Thoracic aorta (tissue), 2 donors: Measurements from ENCODE around the gene MUC5B. TPM values are rescaled to one million over a fixed set of nuclear protein-coding genes. Genes with fewer than 3 reads are reported as not detected.

Experiments
- ATAC-seq: fragments of 150-250 bp; one replicate; pipeline ENCODE4 v1.8.0; 2017; ENCODE audit warnings: low read depth; ENCODE audit not compliant: insufficient number of reproducible peaks, low FRiP score
- DNase-seq: peaks from one replicate; pipeline ENCODE4 v3.0.0-alpha.2; 2020; ENCODE audit warnings: low spot score
- H3K27ac ChIP-seq, 2 donors: fragments of 200-600 bp; sonication (generic); 1 replicate in 1 of 2; 2 replicates in 1 of 2; pipeline ENCODE4 v1.5.1; 2016; ENCODE audit warnings: mild to moderate bottlenecking in 2 of 2, moderate library complexity in 2 of 2
- H3K27me3 ChIP-seq: fragments of 200-600 bp; sonication (generic); replicated peaks from 2 replicates; pipeline ENCODE4 v1.6.0; 2016; ENCODE audit warnings: mild to moderate bottlenecking; ENCODE audit not compliant: insufficient read depth
- H3K36me3 ChIP-seq: fragments of 200-600 bp; sonication (generic); one replicate; pipeline ENCODE4 v1.5.1; 2016
- H3K4me1 ChIP-seq, 2 donors: fragments of 200-600 bp; sonication (generic); 1 replicate in 1 of 2; 2 replicates in 1 of 2; pipeline versions ENCODE4 v1.5.1 to v1.6.0; 2016; ENCODE audit warnings: low read depth in 2 of 2, mild to moderate bottlenecking in 1 of 2; ENCODE audit not compliant: control insufficient read depth in 1 of 2
- H3K4me3 ChIP-seq: fragments of 200-600 bp; sonication (generic); 2 replicates; pipeline ENCODE4 v1.5.1; 2016; ENCODE audit warnings: mild to moderate bottlenecking
- H3K9me3 ChIP-seq: fragments of 200-600 bp; sonication (generic); 2 replicates; pipeline ENCODE4 v1.5.1; 2016
- total RNA-seq, 2 donors: library from RNA; depleted of rRNA; stranded (reverse); fragments of >200 nt; gene quantifications; one replicate each; pipeline versions ENCODE4 v1.1.0 to v1.2.3, GENCODE V29; 2016
- TF ChIP-seq, protein P1 (sequence below): fragments of 200-600 bp; sonication (generic); IDR thresholded peaks from one replicate; pipeline ENCODE4 v1.5.1; 2019; ENCODE audit warnings: antibody characterized with exemption

MUC5B gene
- total RNA-seq, 2 donors from 2014 or later: not detected

DNA sequence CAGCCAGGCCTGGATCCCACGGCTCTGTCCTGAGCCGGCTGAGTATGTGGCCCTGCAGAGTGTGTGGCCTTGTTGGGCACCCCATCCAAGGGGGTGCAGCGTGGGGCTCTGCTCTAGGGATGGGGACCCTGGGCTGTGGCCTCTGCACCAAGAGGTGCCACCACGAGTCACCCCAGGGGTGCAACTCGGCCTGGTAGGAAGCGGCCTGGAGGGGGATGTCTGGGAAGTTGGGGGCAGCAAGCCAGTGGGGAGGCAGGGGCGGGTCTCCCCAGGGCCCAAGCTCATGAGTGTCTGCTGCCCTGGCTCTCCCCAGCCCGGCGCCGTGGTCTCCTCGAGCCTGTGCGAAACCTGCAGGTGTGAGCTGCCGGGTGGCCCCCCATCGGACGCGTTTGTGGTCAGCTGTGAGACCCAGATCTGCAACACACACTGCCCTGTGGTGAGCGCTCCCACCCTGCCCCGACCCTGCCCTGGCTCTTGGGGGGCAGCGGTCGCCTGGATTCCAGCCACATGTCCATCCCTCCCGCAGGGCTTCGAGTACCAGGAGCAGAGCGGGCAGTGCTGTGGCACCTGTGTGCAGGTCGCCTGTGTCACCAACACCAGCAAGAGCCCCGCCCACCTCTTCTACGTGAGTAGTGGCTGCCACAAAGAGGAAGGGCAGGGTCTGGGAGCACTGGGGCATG, 24.2 kb upstream of the MUC5B start:
- Histone ChIP-seq H3K36me3 (no peaks in the 10 kb centered on the region), H3K4me3 (no peak overlapping the region), H3K4me1 (no peaks in the 10 kb centered on the region), H3K27ac (no peak overlapping the region), H3K27me3 (no peaks in the 10 kb centered on the region), H3K9me3 (no peaks in the 10 kb centered on the region)
- TF ChIP-seq, protein P1, sequence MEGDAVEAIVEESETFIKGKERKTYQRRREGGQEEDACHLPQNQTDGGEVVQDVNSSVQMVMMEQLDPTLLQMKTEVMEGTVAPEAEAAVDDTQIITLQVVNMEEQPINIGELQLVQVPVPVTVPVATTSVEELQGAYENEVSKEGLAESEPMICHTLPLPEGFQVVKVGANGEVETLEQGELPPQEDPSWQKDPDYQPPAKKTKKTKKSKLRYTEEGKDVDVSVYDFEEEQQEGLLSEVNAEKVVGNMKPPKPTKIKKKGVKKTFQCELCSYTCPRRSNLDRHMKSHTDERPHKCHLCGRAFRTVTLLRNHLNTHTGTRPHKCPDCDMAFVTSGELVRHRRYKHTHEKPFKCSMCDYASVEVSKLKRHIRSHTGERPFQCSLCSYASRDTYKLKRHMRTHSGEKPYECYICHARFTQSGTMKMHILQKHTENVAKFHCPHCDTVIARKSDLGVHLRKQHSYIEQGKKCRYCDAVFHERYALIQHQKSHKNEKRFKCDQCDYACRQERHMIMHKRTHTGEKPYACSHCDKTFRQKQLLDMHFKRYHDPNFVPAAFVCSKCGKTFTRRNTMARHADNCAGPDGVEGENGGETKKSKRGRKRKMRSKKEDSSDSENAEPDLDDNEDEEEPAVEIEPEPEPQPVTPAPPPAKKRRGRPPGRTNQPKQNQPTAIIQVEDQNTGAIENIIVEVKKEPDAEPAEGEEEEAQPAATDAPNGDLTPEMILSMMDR: no peak
- no peak for DNase-seq
- no peak for ATAC-seq

DNA sequence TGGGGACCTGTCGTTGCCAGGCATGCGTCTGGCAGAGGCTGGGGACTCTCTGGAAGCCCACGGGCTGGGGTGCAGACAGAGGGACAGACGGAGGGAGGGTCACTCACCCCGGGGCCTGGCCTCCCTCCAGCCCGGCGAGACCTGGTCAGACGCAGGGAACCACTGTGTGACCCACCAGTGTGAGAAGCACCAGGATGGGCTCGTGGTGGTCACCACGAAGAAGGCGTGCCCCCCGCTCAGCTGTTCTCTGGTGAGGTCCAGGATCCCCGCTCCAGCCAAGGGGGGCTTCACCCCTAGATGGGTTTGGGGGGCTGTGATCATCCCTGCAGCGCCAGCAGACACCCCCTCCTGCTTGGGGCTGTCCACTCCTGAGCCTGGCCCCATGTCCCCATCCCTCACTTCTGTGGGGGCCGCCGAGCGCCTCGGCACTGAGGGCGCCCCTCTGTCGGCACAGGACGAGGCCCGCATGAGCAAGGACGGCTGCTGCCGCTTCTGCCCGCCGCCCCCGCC, 23.6 kb upstream of the MUC5B start:
- H3K36me3 ChIP-seq: no peaks in the 10 kb centered on the region
- TF ChIP-seq, protein P1: no peak
- H3K9me3 ChIP-seq: no peaks in the 10 kb centered on the region
- DNase-seq (no peak), ATAC-seq (no peak)
- no peaks in the 10 kb centered on the region for H3K4me1 ChIP-seq
- no peak overlapping the region for H3K27ac ChIP-seq
- H3K27me3 ChIP-seq: no peaks in the 10 kb centered on the region
- no peak overlapping the region for H3K4me3 ChIP-seq

DNA sequence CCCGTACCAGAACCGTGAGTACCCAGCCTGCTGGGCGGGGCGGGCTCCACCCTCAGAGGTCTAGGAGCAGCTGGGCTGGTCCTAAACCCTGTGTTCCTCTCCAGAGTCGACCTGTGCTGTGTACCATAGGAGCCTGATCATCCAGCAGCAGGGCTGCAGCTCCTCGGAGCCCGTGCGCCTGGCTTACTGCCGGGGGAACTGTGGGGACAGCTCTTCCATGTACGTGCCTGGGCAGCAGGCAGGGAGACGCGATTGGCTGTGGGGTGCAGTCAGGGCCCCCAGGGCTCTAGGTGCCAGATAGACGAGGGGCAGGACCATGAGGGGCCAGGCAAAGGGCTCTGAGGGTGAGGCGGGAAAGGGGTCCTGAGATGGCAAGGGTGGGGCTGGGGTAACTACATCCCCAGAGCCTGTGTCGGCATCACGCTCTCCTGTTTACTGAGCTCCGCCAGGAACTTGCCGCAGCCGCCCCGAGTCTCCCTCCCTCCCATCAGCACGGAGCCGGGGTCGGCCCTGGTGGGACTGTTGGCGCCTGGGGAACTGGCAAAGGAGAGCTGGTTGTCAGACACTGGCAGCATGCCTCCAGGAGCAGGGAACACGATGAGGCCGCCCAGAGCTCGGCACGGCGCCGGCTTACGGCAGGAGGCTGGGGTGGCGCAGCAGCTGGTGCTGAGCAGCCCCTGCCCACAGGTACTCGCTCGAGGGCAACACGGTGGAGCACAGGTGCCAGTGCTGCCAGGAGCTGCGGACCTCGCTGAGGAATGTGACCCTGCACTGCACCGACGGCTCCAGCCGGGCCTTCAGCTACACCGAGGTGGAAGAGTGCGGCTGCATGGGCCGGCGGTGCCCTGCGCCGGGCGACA, 22.9 kb upstream of the MUC5B start:
- H3K4me3 ChIP-seq: no peak overlapping the region
- H3K9me3 ChIP-seq: no peaks in the 10 kb centered on the region
- DNase-seq (no peak), ATAC-seq (no peak)
- H3K27ac ChIP-seq: no peak overlapping the region
- H3K36me3 ChIP-seq: no peaks in the 10 kb centered on the region
- no peaks in the 10 kb centered on the region for H3K4me1 ChIP-seq
- no peaks in the 10 kb centered on the region for H3K27me3 ChIP-seq
- TF ChIP-seq, protein P1: no peak

DNA sequence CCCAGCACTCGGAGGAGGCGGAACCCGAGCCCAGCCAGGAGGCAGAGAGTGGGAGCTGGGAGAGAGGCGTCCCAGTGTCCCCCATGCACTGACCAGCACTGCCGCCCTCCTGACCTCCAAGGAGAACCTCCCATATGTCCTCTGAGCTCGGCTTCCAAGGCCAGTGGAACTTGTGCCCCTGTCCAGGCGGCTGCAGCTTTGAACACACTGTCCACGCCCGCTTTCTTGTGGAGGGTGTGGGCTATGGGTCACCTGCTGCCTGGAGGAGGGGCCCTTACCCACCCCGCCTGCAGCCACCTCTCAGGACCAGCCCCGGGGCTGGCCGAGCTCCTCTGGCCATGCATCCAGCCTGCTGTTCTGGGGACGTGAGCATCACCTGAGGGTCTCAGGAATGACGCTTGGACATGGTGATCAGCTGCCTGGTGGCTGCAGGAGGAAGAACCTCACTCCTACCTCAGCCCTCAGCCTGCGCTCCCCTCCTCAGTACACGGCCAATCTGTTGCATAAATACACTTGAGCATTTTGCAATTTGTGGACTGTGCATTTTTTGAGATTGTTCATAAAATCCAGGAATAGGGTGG, 22.2 kb upstream of the MUC5B start:
- H3K4me1 ChIP-seq: no peaks in the 10 kb centered on the region
- no peaks in the 10 kb centered on the region for H3K9me3 ChIP-seq
- H3K4me3 ChIP-seq: no peak overlapping the region
- no peaks in the 10 kb centered on the region for H3K36me3 ChIP-seq
- TF ChIP-seq, protein P1: no peak
- no peaks in the 10 kb centered on the region for H3K27me3 ChIP-seq
- no peak for DNase-seq
- ATAC-seq: no peak
- H3K27ac ChIP-seq: no peak overlapping the region
